Stomach smooth muscle (tissue), 2 donors: Measurements from ENCODE around the gene NEO1.

Experiments
- H3K27ac ChIP-seq: one replicate; pipeline ENCODE4 v1.7.0; 2013; ENCODE audit warnings: mild to moderate bottlenecking, low read length, inconsistent platforms
- H3K27me3 ChIP-seq, 2 donors: one replicate each; pipeline ENCODE4 v1.7.0; 2013; ENCODE audit warnings: low read length in 2 of 2; ENCODE audit not compliant: insufficient read depth in 2 of 2, control insufficient read depth in 1 of 2
- H3K36me3 ChIP-seq, 2 donors: one replicate each; pipeline ENCODE4 v1.7.0; 2013; ENCODE audit warnings: low read length in 2 of 2; ENCODE audit not compliant: control insufficient read depth in 2 of 2, insufficient read depth in 2 of 2
- H3K4me1 ChIP-seq: one replicate; pipeline ENCODE4 v1.7.0; 2013; ENCODE audit warnings: low read length; ENCODE audit not compliant: control insufficient read depth, insufficient read depth
- H3K4me3 ChIP-seq, 2 donors: one replicate each; pipeline ENCODE4 v1.7.0; 2013; ENCODE audit warnings: low read length in 2 of 2
- H3K9ac ChIP-seq, 2 donors: one replicate each; pipeline ENCODE4 v1.7.0; 2013; ENCODE audit warnings: low read length in 2 of 2, mild to moderate bottlenecking in 1 of 2
- H3K9me3 ChIP-seq, 2 donors: one replicate each; pipeline ENCODE4 v1.7.0; 2013; ENCODE audit warnings: low read length in 2 of 2; ENCODE audit not compliant: control insufficient read depth in 2 of 2
- donor health status: healthy.
- donor health status: Pancreatic carcinoma.

The NEO1 gene

DNA sequence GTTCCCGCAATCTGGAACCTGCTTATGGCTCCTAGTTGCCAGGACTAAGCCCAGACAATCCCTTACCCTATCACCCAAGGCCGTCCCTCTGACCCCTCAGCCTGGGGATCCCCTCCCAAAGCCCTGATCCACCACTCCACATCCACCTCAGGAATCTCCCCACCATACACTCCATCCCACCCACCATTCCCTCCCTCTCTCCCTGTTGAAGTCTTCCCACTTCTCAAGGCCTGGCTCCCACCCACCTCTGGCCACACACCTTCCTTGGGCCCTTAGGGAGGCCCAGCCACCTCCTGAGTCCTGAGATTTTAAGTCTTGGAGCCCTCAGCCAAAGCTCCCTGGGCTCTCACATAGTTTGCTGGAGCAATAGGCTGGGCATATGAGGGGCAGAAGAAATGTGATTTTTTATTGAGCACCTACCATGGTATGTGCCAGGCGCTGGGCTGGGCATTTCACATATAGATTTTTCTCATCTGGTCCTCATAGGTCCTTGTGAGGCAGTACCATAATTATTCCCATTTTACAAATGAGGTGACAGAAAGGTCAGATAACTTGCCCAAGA is 268.4 kb downstream of the NEO1 start:
- Histone ChIP-seq H3K4me1 (no peaks in the 10 kb centered on the region), H3K36me3 (no peaks in the 10 kb centered on the region), H3K9ac (no peak overlapping the region), H3K4me3 (no peak overlapping the region), H3K27me3 (peaks cover 11% of the 10 kb centered on the region in 2 donors), H3K27ac (no peak overlapping the region), H3K9me3 (no peaks in the 10 kb centered on the region)

- no peaks in the 10 kb centered on the region for H3K9me3 ChIP-seq
- H3K4me3 ChIP-seq, result no peak overlapping the region
- H3K4me1 ChIP-seq, result no peaks in the 10 kb centered on the region
- H3K27ac ChIP-seq, result no peak overlapping the region
- peaks cover 11% of the 10 kb centered on the region in 2 donors for H3K27me3 ChIP-seq
- H3K36me3 ChIP-seq, result no peaks in the 10 kb centered on the region
- H3K9ac ChIP-seq, result no peak overlapping the region
Measured at GRCh38 chr15:73321496-73322450, 269.5 kb downstream of the NEO1 start.

GRCh38 chr15:73322665-73323373 is 270.6 kb downstream of the NEO1 start:
- peaks cover 11% of the 10 kb centered on the region in 2 donors for H3K27me3 ChIP-seq
- H3K4me3 ChIP-seq, result no peak overlapping the region
- H3K4me1 ChIP-seq, result no peaks in the 10 kb centered on the region
- H3K36me3 ChIP-seq, result no peaks in the 10 kb centered on the region
- H3K9me3 ChIP-seq, result no peaks in the 10 kb centered on the region
- H3K27ac ChIP-seq, result no peak overlapping the region
- H3K9ac ChIP-seq, result no peak overlapping the region

GRCh38 chr15:73323374-73323955 is 271.2 kb downstream of the NEO1 start:
- no peaks in the 10 kb centered on the region for H3K4me1 ChIP-seq
- H3K27me3 ChIP-seq, result peaks cover 10 to 11% of the 10 kb centered on the region in 2 donors
- no peak overlapping the region for H3K9ac ChIP-seq
- H3K9me3 ChIP-seq, result no peaks in the 10 kb centered on the region
- H3K4me3 ChIP-seq, result no peak overlapping the region
- no peak overlapping the region for H3K27ac ChIP-seq
- no peaks in the 10 kb centered on the region for H3K36me3 ChIP-seq

GRCh38 chr15:73323956-73324355 is 271.7 kb downstream of the NEO1 start:
- H3K27ac ChIP-seq, result no peak overlapping the region
- H3K9me3 ChIP-seq, result no peaks in the 10 kb centered on the region
- no peaks in the 10 kb centered on the region for H3K36me3 ChIP-seq
- no peak overlapping the region for H3K4me3 ChIP-seq
- peaks cover 5 to 11% of the 10 kb centered on the region in 2 donors for H3K27me3 ChIP-seq
- no peak overlapping the region for H3K9ac ChIP-seq
- H3K4me1 ChIP-seq, result no peaks in the 10 kb centered on the region

- Histone ChIP-seq H3K27ac (no peak overlapping the region), H3K4me3 (no peak overlapping the region), H3K27me3 (peaks cover 5 to 7% of the 10 kb centered on the region in 2 donors), H3K9me3 (no peaks in the 10 kb centered on the region), H3K9ac (no peak overlapping the region), H3K4me1 (no peaks in the 10 kb centered on the region), H3K36me3 (no peaks in the 10 kb centered on the region)
Measured at GRCh38 chr15:73324496-73325170, 272.4 kb downstream of the NEO1 start.

DNA sequence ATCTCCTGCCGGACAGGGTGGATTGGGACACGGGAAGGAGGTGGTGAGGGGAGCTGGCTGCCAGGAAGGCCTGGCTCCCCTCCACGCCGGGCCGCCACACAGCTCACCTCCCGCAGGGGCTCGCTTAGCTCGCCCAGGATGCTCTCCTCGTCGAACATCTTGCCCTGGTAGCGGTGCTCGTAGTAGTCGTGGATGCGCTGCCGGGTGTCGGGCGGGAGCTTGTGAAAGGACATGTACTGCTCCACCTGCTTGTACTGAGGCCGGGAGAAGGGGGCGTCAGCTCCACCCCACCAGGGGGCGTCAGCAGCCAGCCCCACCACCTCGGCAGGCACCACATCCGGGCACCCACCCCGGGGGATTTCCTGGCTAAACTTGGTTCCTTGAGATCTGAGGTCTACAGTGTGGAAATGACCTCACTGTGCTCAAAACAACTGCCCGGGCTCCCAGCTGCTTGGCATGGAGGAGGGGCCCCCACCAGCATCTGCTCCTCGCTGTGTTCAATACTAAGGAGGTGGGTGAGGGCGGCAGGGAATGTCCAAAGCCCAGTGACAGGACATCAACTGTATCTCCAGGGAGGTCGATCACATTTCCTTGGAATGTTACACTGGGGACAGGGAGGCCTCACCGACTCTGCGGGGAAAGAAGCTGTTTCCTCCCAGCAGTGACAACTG is 273.1 kb downstream of the NEO1 start:
- Histone ChIP-seq H3K9ac (no peak overlapping the region), H3K27ac (no peak overlapping the region), H3K27me3 (peaks cover 1 to 7% of the 10 kb centered on the region in 2 donors), H3K4me1 (no peaks in the 10 kb centered on the region), H3K9me3 (no peaks in the 10 kb centered on the region), H3K4me3 (no peak overlapping the region), H3K36me3 (no peaks in the 10 kb centered on the region)

- no peaks in the 10 kb centered on the region for H3K36me3 ChIP-seq
- H3K27ac ChIP-seq, result no peak overlapping the region
- peaks cover 0 to 5% of the 10 kb centered on the region in 2 donors for H3K27me3 ChIP-seq
- no peaks in the 10 kb centered on the region for H3K4me1 ChIP-seq
- no peaks in the 10 kb centered on the region for H3K9me3 ChIP-seq
- no peak overlapping the region for H3K9ac ChIP-seq
- H3K4me3 ChIP-seq, result no peak overlapping the region
Measured at GRCh38 chr15:73326157-73326556, 273.9 kb downstream of the NEO1 start.

GRCh38 chr15:73328149-73328820 is 276.0 kb downstream of the NEO1 start:
- Histone ChIP-seq H3K4me1 (no peaks in the 10 kb centered on the region), H3K27me3 (peaks cover 0 to 3% of the 10 kb centered on the region in 2 donors), H3K9ac (no peak overlapping the region), H3K4me3 (no peak overlapping the region), H3K9me3 (no peaks in the 10 kb centered on the region), H3K27ac (no peak overlapping the region), H3K36me3 (no peaks in the 10 kb centered on the region)
